HepG2 (cell line): ENCODE data around the gene USP9X.

Experiments used
- NR2F1 ChIP-seq, 2 experiments: fragments of 450-650 bp in 1 of 2; formaldehyde crosslinking in 1 of 2; IDR thresholded peaks; 2 replicates each; pipeline versions ENCODE4 v1.5.0 to v1.6.1; 2016 to 2020; ENCODE audit warnings: mild to moderate bottlenecking in 1 of 2, missing compliant biosample characterization in 1 of 2, missing genetic modification reagents in 1 of 2, moderate library complexity in 1 of 2
- RELA ChIP-seq: sonication (generic); formaldehyde crosslinking; IDR thresholded peaks from 2 replicates; pipeline ENCODE4 v1.4.0; 2020; ENCODE audit warnings: missing genetic modification reagents
- TF ChIP-seq, protein P1 (sequence below): sonication (generic); formaldehyde crosslinking; IDR thresholded peaks from 2 replicates; pipeline ENCODE4 v1.5.1; 2020; ENCODE audit warnings: mild to moderate bottlenecking, missing genetic modification reagents, borderline replicate concordance
- TF ChIP-seq, protein P2 (sequence below): IDR thresholded peaks from 2 replicates; pipeline ENCODE4 v1.6.1; 2012; ENCODE audit warnings: inconsistent platforms

DNA sequence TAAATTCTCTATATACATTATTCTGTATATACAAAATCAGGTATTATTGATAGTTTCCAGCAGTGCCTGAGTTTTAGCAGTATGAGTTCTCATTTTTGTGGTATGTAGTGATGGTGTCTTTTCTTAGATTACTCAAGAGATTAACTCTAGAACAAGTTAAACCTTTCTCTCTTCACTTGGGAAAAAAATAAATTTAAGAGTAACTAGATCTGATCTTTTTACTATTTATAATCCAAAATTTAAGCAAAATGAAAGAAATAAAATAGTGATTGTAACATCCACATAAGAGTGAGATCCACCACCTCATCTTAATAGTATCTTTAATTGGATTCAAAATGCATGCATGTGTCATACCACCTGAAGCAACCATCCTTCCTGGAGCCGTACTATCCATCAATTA, 124.6 kb downstream of the USP9X start:
- TF ChIP-seq RELA (CRISPR knock-in tag) (no peak), NR2F1 (CRISPR knock-in tag; IDR thresholded peaks at IDR 0.05) (no peak)
- TF ChIP-seq, protein P1, sequence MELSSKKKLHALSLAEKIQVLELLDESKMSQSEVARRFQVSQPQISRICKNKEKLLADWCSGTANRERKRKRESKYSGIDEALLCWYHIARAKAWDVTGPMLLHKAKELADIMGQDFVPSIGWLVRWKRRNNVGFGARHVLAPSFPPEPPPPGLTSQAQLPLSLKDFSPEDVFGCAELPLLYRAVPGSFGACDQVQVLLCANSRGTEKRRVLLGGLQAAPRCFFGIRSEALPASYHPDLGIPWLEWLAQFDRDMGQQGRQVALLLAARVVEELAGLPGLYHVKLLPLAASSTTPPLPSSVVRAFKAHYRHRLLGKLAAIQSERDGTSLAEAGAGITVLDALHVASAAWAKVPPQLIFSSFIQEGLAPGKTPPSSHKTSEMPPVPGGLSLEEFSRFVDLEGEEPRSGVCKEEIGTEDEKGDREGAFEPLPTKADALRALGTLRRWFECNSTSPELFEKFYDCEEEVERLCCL (CRISPR knock-in tag), result no peak
- TF ChIP-seq, protein P2, sequence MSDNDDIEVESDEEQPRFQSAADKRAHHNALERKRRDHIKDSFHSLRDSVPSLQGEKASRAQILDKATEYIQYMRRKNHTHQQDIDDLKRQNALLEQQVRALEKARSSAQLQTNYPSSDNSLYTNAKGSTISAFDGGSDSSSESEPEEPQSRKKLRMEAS, result no peak
